HG03432 (cell line): ENCODE data around the gene GTPBP6.
"Not testable (repeated sequence)": the region's sequence is repeated elsewhere in the genome, so short reads cannot be mapped to it uniquely, and the experiment has no call there.

Experiments
- ATAC-seq: cut with Tn5 transposase; IDR thresholded peaks from one replicate; pipeline ENCODE4 v1.9.1; 2021; ENCODE audit warnings: mild to moderate bottlenecking, moderate library complexity; ENCODE audit not compliant: unreplicated experiment

The GTPBP6 gene

GRCh38 chrX:270848-271367 lies 47.7 kb downstream of the GTPBP6 start:
- no peak for ATAC-seq

- no peak for ATAC-seq
Measured at GRCh38 chrX:267771-268261, 50.8 kb downstream of the GTPBP6 start.

- no peak for ATAC-seq
Measured at GRCh38 chrX:265502-265901, 53.1 kb downstream of the GTPBP6 start.

- ATAC-seq, result no peak
Measured at GRCh38 chrX:264634-265455, 53.8 kb downstream of the GTPBP6 start.

- ATAC-seq, result not testable (repeated sequence)
Measured at GRCh38 chrX:264006-264405, 54.6 kb downstream of the GTPBP6 start.

GRCh38 chrX:262381-262909 lies 56.2 kb downstream of the GTPBP6 start:
- ATAC-seq, result peak; percentile 69

- no peak for ATAC-seq
Measured at GRCh38 chrX:261919-262352, 56.7 kb downstream of the GTPBP6 start.

- ATAC-seq, result no peak
Measured at GRCh38 chrX:261167-261918, 57.3 kb downstream of the GTPBP6 start.

- ATAC-seq, result no peak
Measured at GRCh38 chrX:259692-260355, 58.8 kb downstream of the GTPBP6 start.

- no peak for ATAC-seq
Measured at GRCh38 chrX:258291-259040, 60.1 kb downstream of the GTPBP6 start.

- no peak for ATAC-seq
Measured at GRCh38 chrX:257681-258289, 60.8 kb downstream of the GTPBP6 start.

GRCh38 chrX:257054-257453 lies 61.5 kb downstream of the GTPBP6 start:
- ATAC-seq, result not testable (repeated sequence)

GRCh38 chrX:255923-256331 lies 62.7 kb downstream of the GTPBP6 start:
- no peak for ATAC-seq
